DMS153 (cell line): ENCODE measurements around the gene COL1A1.

ENCODE experiments used
- DNase-seq: peaks from one replicate; lab custom pipeline; 2025; lab: John Stamatoyannopoulos, UW

Gene COL1A1

GRCh38 chr17:50213026-50214022 is 11.9 kb upstream of the COL1A1 start:
- no peak for DNase-seq

- no peak for DNase-seq
Measured at GRCh38 chr17:50212121-50212843, 10.9 kb upstream of the COL1A1 start.

- no peak for DNase-seq
Measured at GRCh38 chr17:50211249-50212120, 10.1 kb upstream of the COL1A1 start.

GRCh38 chr17:50210240-50211225 is 9.1 kb upstream of the COL1A1 start:
- DNase-seq = no peak

- no peak for DNase-seq
Measured at GRCh38 chr17:50209472-50210239, 8.2 kb upstream of the COL1A1 start.

GRCh38 chr17:50209133-50209471 is 7.7 kb upstream of the COL1A1 start:
- no peak for DNase-seq

- no peak for DNase-seq
Measured at GRCh38 chr17:50208611-50209061, 7.2 kb upstream of the COL1A1 start.

- DNase-seq = no peak
Measured at GRCh38 chr17:50207792-50208567, 6.5 kb upstream of the COL1A1 start.

- no peak for DNase-seq
Measured at GRCh38 chr17:50207315-50207714, 5.9 kb upstream of the COL1A1 start.

GRCh38 chr17:50206604-50207293 is 5.3 kb upstream of the COL1A1 start:
- no peak for DNase-seq

GRCh38 chr17:50205963-50206505 is 4.6 kb upstream of the COL1A1 start:
- DNase-seq = no peak

GRCh38 chr17:50205111-50205962 is 3.9 kb upstream of the COL1A1 start:
- DNase-seq = no peak

GRCh38 chr17:50204431-50204830 is 3.0 kb upstream of the COL1A1 start:
- DNase-seq = no peak

- no peak for DNase-seq
Measured at GRCh38 chr17:50203604-50204345, 2.3 kb upstream of the COL1A1 start.

- DNase-seq = no peak
Measured at GRCh38 chr17:50203086-50203485, 1.7 kb upstream of the COL1A1 start.

GRCh38 chr17:50200457-50201275 is 765 bp downstream of the COL1A1 start:
- peak; percentile 46 for DNase-seq
